Activated naive CD8-positive, alpha-beta T cell treated with anti-CD3 and anti-CD28 coated beads for 36 hours (primary cell): ENCODE results near the gene SPRY1. TPM values are rescaled to one million over a fixed set of nuclear protein-coding genes. Genes with fewer than 3 reads are reported as not detected.

ENCODE experiments used
- DNase-seq: peaks from one replicate; pipeline ENCODE4 v3.0.0; 2021
- H3K27ac Mint-ChIP-seq: one replicate; pipeline ENCODE4 v1.8.0; 2022; ENCODE audit warnings: mild to moderate bottlenecking, moderate library complexity, mixed read lengths
- H3K27me3 Mint-ChIP-seq: one replicate; pipeline ENCODE4 v1.8.0; 2022; ENCODE audit warnings: mild to moderate bottlenecking, mixed read lengths
- H3K36me3 Mint-ChIP-seq: one replicate; pipeline ENCODE4 v1.8.0; 2021; ENCODE audit warnings: mild to moderate bottlenecking, mixed read lengths
- H3K4me1 Mint-ChIP-seq: one replicate; pipeline ENCODE4 v1.8.0; 2021; ENCODE audit warnings: mixed read lengths
- H3K4me3 Mint-ChIP-seq: one replicate; pipeline ENCODE4 v1.8.0; 2022; ENCODE audit warnings: mild to moderate bottlenecking, moderate library complexity, mixed read lengths
- H3K9me3 Mint-ChIP-seq: one replicate; pipeline ENCODE4 v1.8.0; 2022; ENCODE audit warnings: mixed read lengths
- total RNA-seq, 2 experiments: library from RNA; stranded (reverse); gene quantifications; one replicate each; pipeline ENCODE4 v1.2.3, GENCODE V29; 2021

The SPRY1 gene
- total RNA-seq, 2 experiments from 2014 or later = 91.1 to 93.0 TPM

- H3K27me3 Mint-ChIP-seq = no peaks in the 10 kb centered on the region
- no peak for DNase-seq
- H3K9me3 Mint-ChIP-seq = peaks cover 3% of the 10 kb centered on the region
- peaks cover 2% of the 10 kb centered on the region for H3K36me3 Mint-ChIP-seq
- no peak overlapping the region for H3K4me3 Mint-ChIP-seq
- no peak overlapping the region for H3K27ac Mint-ChIP-seq
- peaks cover 2% of the 10 kb centered on the region for H3K4me1 Mint-ChIP-seq
These were observed 38.9 kb downstream of the SPRY1 start for GRCh38 chr4:123435246-123436113.

- Mint-ChIP-seq H3K9me3 (peaks cover 3% of the 10 kb centered on the region), H3K27ac (no peak overlapping the region), H3K4me1 (peaks cover 7% of the 10 kb centered on the region), H3K27me3 (no peaks in the 10 kb centered on the region), H3K36me3 (no peaks in the 10 kb centered on the region), H3K4me3 (no peak overlapping the region)
- DNase-seq = no peak
These were observed 41.4 kb downstream of the SPRY1 start for GRCh38 chr4:123438031-123438430.

GRCh38 chr4:123443401-123444289 lies 47.0 kb downstream of the SPRY1 start:
- no peaks in the 10 kb centered on the region for H3K9me3 Mint-ChIP-seq
- peak overlapping the region; percentile 95 for H3K27ac Mint-ChIP-seq
- peaks cover 4% of the 10 kb centered on the region for H3K36me3 Mint-ChIP-seq
- no peaks in the 10 kb centered on the region for H3K27me3 Mint-ChIP-seq
- H3K4me1 Mint-ChIP-seq = peaks cover 31% of the 10 kb centered on the region
- H3K4me3 Mint-ChIP-seq = peak overlapping the region; percentile 74
- DNase-seq = peak; percentile 47

- no peaks in the 10 kb centered on the region for H3K27me3 Mint-ChIP-seq
- H3K4me3 Mint-ChIP-seq = peak overlapping the region; percentile 74
- H3K27ac Mint-ChIP-seq = peak overlapping the region; percentile 95
- peaks cover 34% of the 10 kb centered on the region for H3K4me1 Mint-ChIP-seq
- peaks cover 2% of the 10 kb centered on the region for H3K9me3 Mint-ChIP-seq
- DNase-seq = peak; percentile 57
- H3K36me3 Mint-ChIP-seq = peaks cover 5% of the 10 kb centered on the region
These were observed 47.7 kb downstream of the SPRY1 start for GRCh38 chr4:123444290-123444731.

GRCh38 chr4:123446865-123447474 lies 50.4 kb downstream of the SPRY1 start:
- Mint-ChIP-seq H3K9me3 (peaks cover 3% of the 10 kb centered on the region), H3K4me3 (peak overlapping the region; percentile 0), H3K27ac (peak overlapping the region; percentile 30), H3K4me1 (peaks cover 51% of the 10 kb centered on the region), H3K27me3 (no peaks in the 10 kb centered on the region), H3K36me3 (peaks cover 7% of the 10 kb centered on the region)
- DNase-seq = no peak

- Mint-ChIP-seq H3K27me3 (no peaks in the 10 kb centered on the region), H3K27ac (peak overlapping the region; percentile 70), H3K4me3 (no peak overlapping the region), H3K9me3 (peaks cover 3% of the 10 kb centered on the region), H3K4me1 (peaks cover 42% of the 10 kb centered on the region), H3K36me3 (peaks cover 4% of the 10 kb centered on the region)
- DNase-seq = no peak
These were observed 52.8 kb downstream of the SPRY1 start for GRCh38 chr4:123449362-123449761.

- Mint-ChIP-seq H3K4me1 (peaks cover 39% of the 10 kb centered on the region), H3K36me3 (peaks cover 4% of the 10 kb centered on the region), H3K27ac (peak overlapping the region; percentile 70), H3K27me3 (no peaks in the 10 kb centered on the region), H3K9me3 (peaks cover 3% of the 10 kb centered on the region), H3K4me3 (peak overlapping the region; percentile 53)
- DNase-seq = no peak
These were observed 53.2 kb downstream of the SPRY1 start for GRCh38 chr4:123449780-123450179.

GRCh38 chr4:123450393-123450792 lies 53.8 kb downstream of the SPRY1 start:
- H3K4me3 Mint-ChIP-seq = peak overlapping the region; percentile 53
- peaks cover 8% of the 10 kb centered on the region for H3K36me3 Mint-ChIP-seq
- peaks cover 36% of the 10 kb centered on the region for H3K4me1 Mint-ChIP-seq
- no peaks in the 10 kb centered on the region for H3K27me3 Mint-ChIP-seq
- peaks cover 5% of the 10 kb centered on the region for H3K9me3 Mint-ChIP-seq
- peak overlapping the region; percentile 70 for H3K27ac Mint-ChIP-seq
- DNase-seq = no peak

- peaks cover 29% of the 10 kb centered on the region for H3K4me1 Mint-ChIP-seq
- H3K27me3 Mint-ChIP-seq = no peaks in the 10 kb centered on the region
- peaks cover 9% of the 10 kb centered on the region for H3K36me3 Mint-ChIP-seq
- peaks cover 9% of the 10 kb centered on the region for H3K9me3 Mint-ChIP-seq
- no peak overlapping the region for H3K4me3 Mint-ChIP-seq
- DNase-seq = peak; percentile 19
- H3K27ac Mint-ChIP-seq = no peak overlapping the region
These were observed 56.0 kb downstream of the SPRY1 start for GRCh38 chr4:123452616-123453015.

- Mint-ChIP-seq H3K27me3 (no peaks in the 10 kb centered on the region), H3K4me3 (no peak overlapping the region), H3K4me1 (peaks cover 29% of the 10 kb centered on the region), H3K9me3 (peaks cover 9% of the 10 kb centered on the region), H3K36me3 (peaks cover 9% of the 10 kb centered on the region), H3K27ac (no peak overlapping the region)
- no peak for DNase-seq
These were observed 56.6 kb downstream of the SPRY1 start for GRCh38 chr4:123453061-123453680.
